Karpas-422 (cell line): ENCODE results near the gene KLHL7. TPM values are rescaled to one million over a fixed set of nuclear protein-coding genes. Genes with fewer than 3 reads are reported as not detected.
A peak's percentile ranks its signal among the peaks of the same experiment; 100 is the strongest.

Source experiments
- DNase-seq: peaks from one replicate; pipeline ENCODE4 v3.0.0-alpha.2; 2015
- H2AFZ ChIP-seq: fragments of 200-600 bp; sonication (generic); 2 replicates; pipeline ENCODE4 v1.6.1; 2014; ENCODE audit warnings: antibody characterized with exemption, low read length, mixed read lengths
- H3K27ac ChIP-seq: fragments of 200-600 bp; sonication (generic); 2 replicates; pipeline ENCODE4 v1.5.1; 2014; ENCODE audit warnings: mild to moderate bottlenecking, low read length, moderate library complexity
- H3K27me3 ChIP-seq: fragments of 200-600 bp; sonication (generic); 2 replicates; pipeline ENCODE4 v1.6.1; 2014; ENCODE audit warnings: low read length, mixed read lengths
- H3K36me3 ChIP-seq: fragments of 200-600 bp; sonication (generic); 2 replicates; pipeline ENCODE4 v1.6.1; 2014; ENCODE audit warnings: low read length, mixed read lengths; ENCODE audit not compliant: insufficient read depth
- H3K4me1 ChIP-seq: fragments of 200-600 bp; sonication (generic); 2 replicates; pipeline ENCODE4 v1.6.1; 2014; ENCODE audit warnings: mild to moderate bottlenecking, low read length, mixed read lengths
- H3K4me2 ChIP-seq: fragments of 200-600 bp; sonication (generic); 2 replicates; pipeline ENCODE4 v1.6.1; 2014; ENCODE audit warnings: low read length, low read depth, mild to moderate bottlenecking; ENCODE audit not compliant: poor library complexity, severe bottlenecking
- H3K4me3 ChIP-seq: fragments of 200-600 bp; sonication (generic); 2 replicates; pipeline ENCODE4 v1.5.1; 2014; ENCODE audit warnings: mild to moderate bottlenecking, antibody characterized with exemption, low read length, mixed read lengths
- H3K79me2 ChIP-seq: fragments of 200-600 bp; sonication (generic); 2 replicates; pipeline ENCODE4 v1.6.1; 2014; ENCODE audit warnings: mild to moderate bottlenecking, low read length, mixed read lengths
- H3K9ac ChIP-seq: fragments of 200-600 bp; sonication (generic); 2 replicates; pipeline ENCODE4 v1.6.0; 2014; ENCODE audit warnings: low read length
- H3K9me2 ChIP-seq: fragments of 200-600 bp; sonication (generic), shearing (Covaris generic); replicated peaks from 2 replicates; pipeline ENCODE4 v1.6.0; 2014; ENCODE audit warnings: mild to moderate bottlenecking, low read length, moderate library complexity; ENCODE audit not compliant: insufficient read depth
- H3K9me3 ChIP-seq: fragments of 300-700, 200-600 bp; sonication (generic); 2 replicates; pipeline ENCODE4 v1.6.1; 2014; ENCODE audit warnings: low read length, mixed read lengths
- H4K20me1 ChIP-seq: fragments of 200-600 bp; sonication (generic); 2 replicates; pipeline ENCODE4 v1.6.1; 2014; ENCODE audit warnings: mild to moderate bottlenecking, antibody characterized with exemption, low read length, low read depth; ENCODE audit not compliant: insufficient read depth
- total RNA-seq: library from RNA; depleted of rRNA; stranded (reverse); fragments of >200 nt; shearing (Covaris generic); gene quantifications from 2 replicates; pipeline ENCODE4 v1.2.3, GENCODE V29; 2014; ENCODE audit warnings: low replicate concordance

KLHL7 gene
- total RNA-seq, 1 experiment from 2014 or later = 20.2 TPM

DNA sequence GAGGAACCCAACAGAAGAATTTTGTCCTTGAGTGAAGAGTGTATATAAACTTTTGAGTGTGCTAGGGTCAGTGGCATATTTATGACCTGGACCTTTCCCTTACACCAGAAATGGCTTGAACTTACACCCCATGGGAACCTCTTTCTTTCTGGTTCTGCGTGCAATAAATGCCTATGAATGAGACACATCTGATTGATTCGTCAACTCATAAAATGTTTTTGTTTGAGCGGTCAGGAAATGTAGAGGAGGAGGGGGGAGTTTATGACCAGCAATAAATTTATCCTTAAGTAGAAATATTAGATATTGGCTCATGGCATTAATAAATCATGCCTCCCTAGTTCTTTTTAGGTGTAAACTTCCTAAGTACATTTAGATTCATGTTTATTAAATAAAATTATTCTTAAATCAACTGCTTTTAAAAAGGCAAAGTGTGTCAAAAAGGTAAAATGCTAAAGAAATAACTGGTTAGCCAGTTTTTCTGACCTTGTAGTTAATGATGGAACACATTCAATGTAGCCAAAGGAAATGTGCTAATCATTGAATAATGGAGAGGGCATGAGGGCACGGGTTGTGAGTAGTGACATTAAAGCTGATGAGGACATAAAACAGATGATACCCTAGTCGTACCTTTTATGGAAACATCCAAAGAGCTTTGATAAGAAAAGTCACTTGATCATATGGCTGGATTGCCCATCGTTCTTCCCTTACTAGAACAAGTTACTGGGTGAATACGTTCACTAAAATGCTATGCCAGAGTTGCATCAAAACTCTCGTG lies 62.7 kb downstream of the KLHL7 start:
- H3K4me1 ChIP-seq = no peaks in the 10 kb centered on the region
- H3K4me3 ChIP-seq = no peak overlapping the region
- no peak for DNase-seq
- no peak overlapping the region for H3K4me2 ChIP-seq
- H4K20me1 ChIP-seq = no peaks in the 10 kb centered on the region
- no peaks in the 10 kb centered on the region for H3K9me2 ChIP-seq
- no peaks in the 10 kb centered on the region for H3K27me3 ChIP-seq
- no peak overlapping the region for H3K27ac ChIP-seq
- no peaks in the 10 kb centered on the region for H3K79me2 ChIP-seq
- H2AFZ ChIP-seq = no peak overlapping the region
- H3K9ac ChIP-seq = no peak overlapping the region
- no peaks in the 10 kb centered on the region for H3K36me3 ChIP-seq
- H3K9me3 ChIP-seq = no peaks in the 10 kb centered on the region

DNA sequence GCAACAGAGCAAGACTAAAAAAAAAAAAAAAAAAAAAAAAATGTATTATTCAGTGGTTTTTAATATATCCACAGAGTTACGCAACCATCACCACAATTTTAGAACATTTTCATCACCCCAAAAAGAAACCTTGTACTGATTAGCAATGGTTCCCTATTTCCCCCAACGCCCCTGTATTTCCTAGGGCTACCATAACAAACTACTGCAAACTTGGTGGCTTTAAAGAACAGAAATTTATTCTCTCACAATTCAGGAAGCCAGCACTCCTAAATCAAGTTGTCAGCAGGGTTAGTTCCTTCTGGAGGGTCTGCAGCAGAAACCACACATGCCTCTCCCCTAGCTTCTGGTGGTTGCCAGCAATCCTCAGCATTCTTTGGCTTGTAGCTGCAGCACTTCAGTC lies 70.4 kb downstream of the KLHL7 start:
- Histone ChIP-seq H4K20me1 (no peaks in the 10 kb centered on the region), H3K4me3 (no peak overlapping the region), H3K79me2 (peaks cover 3% of the 10 kb centered on the region; the same call in 1 of the 2 replicates), H3K9ac (no peak overlapping the region), H3K4me1 (peaks cover 5% of the 10 kb centered on the region), H3K27ac (no peak overlapping the region), H3K9me2 (no peaks in the 10 kb centered on the region), H3K9me3 (no peaks in the 10 kb centered on the region), H3K27me3 (no peaks in the 10 kb centered on the region), H2AFZ (no peak overlapping the region), H3K4me2 (no peak overlapping the region), H3K36me3 (no peaks in the 10 kb centered on the region)
- DNase-seq = no peak

DNA sequence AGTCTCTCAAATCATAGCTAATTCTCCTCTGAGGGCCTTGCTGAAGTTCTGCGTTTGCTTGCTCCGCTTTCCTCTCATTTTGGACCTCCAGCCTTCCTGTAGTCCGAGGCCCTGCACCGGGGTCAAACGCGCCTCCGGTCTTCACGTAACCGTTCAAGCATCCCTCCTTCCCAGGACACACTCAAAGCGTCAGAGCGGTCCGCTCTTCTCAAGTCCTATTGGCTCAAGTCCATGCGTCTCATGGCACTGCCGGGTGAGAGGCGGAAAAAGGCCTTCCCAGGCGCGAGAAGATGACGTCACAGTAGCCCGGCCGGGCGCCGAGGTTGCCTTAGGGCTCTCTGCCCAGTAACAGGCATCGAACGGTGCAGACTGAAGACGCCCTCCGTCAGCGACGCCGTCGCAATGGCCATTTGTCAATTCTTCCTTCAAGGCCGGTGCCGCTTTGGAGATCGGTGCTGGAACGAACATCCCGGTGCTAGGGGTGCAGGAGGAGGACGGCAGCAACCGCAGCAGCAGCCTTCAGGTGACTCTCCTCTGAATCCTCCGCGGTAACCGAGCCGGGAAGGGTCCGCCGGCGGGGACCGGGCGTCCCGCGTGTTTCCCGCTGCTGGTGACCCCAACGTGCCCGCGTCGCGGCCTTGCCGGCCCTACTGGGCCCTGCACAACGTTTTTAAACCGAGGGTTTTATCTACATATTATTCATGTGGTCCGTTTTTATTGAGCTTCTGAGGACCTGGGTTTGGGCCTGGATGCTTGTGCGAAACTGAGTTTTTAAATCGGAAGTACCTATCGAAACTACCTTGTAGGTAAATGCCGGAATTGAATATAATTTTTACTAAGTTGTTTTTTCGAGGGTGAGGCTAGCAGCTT lies 76.3 kb downstream of the KLHL7 start, which contains the start of gene NUP42:
Gene NUP42, plus strand, starts transcription at position 365 of the 870 bp plus-strand sequence. Its CDS starts 38 bp downstream, at position 403.
- peak within 1 kb of the TSS; percentile 96 for H3K9ac ChIP-seq
- H3K9me2 ChIP-seq = no peaks in the 10 kb centered on the region
- DNase-seq = peak; percentile 100
- peak within 1 kb of the TSS; percentile 79 for H2AFZ ChIP-seq
- no peaks in the 10 kb centered on the region for H3K27me3 ChIP-seq
- H4K20me1 ChIP-seq = 0 out of 2 replicates have a peak, but pooled peaks cover 3% of the 10 kb centered on the region
- H3K4me1 ChIP-seq = peaks cover 28% of the 10 kb centered on the region
- peaks cover 25% of the 10 kb centered on the region for H3K36me3 ChIP-seq
- H3K27ac ChIP-seq = peak within 1 kb of the TSS; percentile 85
- peaks cover 54% of the 10 kb centered on the region for H3K79me2 ChIP-seq
- no peaks in the 10 kb centered on the region for H3K9me3 ChIP-seq
- H3K4me3 ChIP-seq = peak within 1 kb of the TSS; percentile 99
- H3K4me2 ChIP-seq = peak within 1 kb of the TSS; percentile 95

DNA sequence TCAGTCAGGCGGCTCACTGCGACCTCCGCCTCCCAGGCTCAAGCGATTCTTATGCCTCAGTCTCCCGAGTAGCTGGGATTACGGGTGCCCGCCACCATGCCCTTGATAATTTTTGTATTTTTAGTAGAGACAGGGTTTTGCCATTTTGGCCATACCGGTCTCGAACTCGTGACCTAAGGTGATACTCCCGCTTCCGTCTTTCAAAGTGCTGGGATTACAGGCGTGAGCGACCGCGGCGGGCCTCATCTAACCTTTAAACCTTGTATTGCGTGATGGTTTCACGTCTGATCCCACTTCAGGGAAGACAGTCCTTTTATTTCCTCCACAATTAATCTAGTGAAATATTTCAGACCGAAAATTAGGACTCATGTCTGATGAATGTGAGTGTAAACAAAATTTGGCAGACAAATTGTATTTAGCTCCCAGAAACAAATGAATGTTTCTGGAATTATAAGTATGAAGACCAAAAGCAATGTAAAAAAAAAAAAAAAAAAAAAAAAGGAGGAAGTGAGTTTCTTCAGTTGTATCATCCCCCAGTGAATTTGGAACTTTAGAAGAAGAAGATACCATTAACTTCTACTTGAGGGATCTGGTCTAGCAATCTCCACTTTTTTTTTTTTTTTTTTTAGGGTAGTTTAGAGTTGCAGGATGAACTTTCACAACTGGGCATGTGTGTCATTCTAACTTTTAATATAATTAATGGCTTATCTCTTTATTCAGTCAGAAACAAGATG lies 77.9 kb downstream of the KLHL7 start:
- peaks cover 28% of the 10 kb centered on the region for H3K4me1 ChIP-seq
- H3K4me3 ChIP-seq = peak overlapping the region; percentile 99
- no peaks in the 10 kb centered on the region for H3K27me3 ChIP-seq
- H4K20me1 ChIP-seq = 0 out of 2 replicates have a peak, but pooled peaks cover 3% of the 10 kb centered on the region
- H3K9me2 ChIP-seq = no peaks in the 10 kb centered on the region
- peaks cover 68% of the 10 kb centered on the region for H3K79me2 ChIP-seq
- H3K27ac ChIP-seq = no peak overlapping the region
- no peaks in the 10 kb centered on the region for H3K9me3 ChIP-seq
- H3K36me3 ChIP-seq = peaks cover 35% of the 10 kb centered on the region
- H3K4me2 ChIP-seq = peak overlapping the region; percentile 95
- H2AFZ ChIP-seq = no peak overlapping the region
- DNase-seq = no peak
- peak overlapping the region; percentile 96 for H3K9ac ChIP-seq

DNA sequence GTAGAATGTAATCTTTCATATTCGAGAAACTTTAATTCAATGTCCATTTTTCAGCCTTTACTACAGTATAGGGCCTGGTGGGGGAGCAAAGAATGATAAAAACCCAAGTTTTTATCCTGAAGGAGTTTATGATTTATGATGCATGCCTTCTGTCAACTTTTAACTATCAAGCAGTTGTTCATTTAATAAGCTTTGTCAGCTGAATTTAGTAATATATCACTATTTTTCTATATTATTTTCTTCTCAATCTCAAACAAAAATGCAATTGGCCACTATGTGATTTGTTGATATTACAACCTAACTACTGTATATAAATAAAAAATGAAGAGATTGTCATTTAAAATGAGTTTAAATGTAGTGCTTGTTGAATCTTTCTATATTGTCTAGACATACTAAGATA lies 78.7 kb downstream of the KLHL7 start:
- Histone ChIP-seq H3K27me3 (no peaks in the 10 kb centered on the region), H4K20me1 (0 out of 2 replicates have a peak, but pooled peaks cover 3% of the 10 kb centered on the region), H2AFZ (no peak overlapping the region), H3K79me2 (peaks cover 77% of the 10 kb centered on the region), H3K36me3 (peaks cover 43% of the 10 kb centered on the region), H3K27ac (no peak overlapping the region), H3K9ac (no peak overlapping the region), H3K4me1 (peaks cover 28% of the 10 kb centered on the region), H3K9me3 (no peaks in the 10 kb centered on the region), H3K4me2 (peak overlapping the region; percentile 95), H3K9me2 (no peaks in the 10 kb centered on the region), H3K4me3 (peak overlapping the region; percentile 99)
- DNase-seq = no peak

DNA sequence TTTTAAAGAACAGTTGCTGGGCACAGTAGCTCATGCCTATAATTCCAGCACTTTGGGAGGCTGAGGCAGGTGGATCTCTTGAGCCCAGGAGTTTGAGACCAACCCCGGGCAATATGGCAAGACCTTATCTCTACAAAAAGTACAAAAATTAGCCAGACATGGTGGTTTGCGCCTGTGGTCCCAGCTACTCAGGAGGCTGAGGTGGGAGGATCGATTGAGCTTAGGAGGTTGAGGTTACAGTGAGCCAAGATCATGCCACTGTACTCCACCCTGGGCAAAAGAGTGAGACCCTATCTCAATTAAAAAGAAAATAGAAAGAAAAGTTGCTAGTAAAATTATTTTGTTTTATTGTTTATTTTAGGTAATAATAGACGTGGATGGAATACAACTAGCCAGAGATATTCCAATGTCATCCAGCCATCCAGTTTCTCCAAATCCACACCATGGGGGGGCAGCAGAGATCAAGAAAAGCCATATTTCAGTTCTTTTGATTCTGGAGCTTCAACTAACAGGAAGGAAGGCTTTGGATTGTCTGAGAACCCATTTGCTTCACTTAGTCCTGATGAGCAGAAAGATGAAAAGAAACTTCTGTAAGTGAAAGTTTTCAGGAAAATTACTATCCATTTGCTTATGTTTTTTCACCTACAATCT lies 79.2 kb downstream of the KLHL7 start:
- Histone ChIP-seq H2AFZ (no peak overlapping the region), H3K36me3 (peaks cover 46% of the 10 kb centered on the region), H3K4me3 (no peak overlapping the region), H3K9me3 (no peaks in the 10 kb centered on the region), H3K79me2 (peaks cover 80% of the 10 kb centered on the region), H3K4me1 (peaks cover 28% of the 10 kb centered on the region), H3K9me2 (no peaks in the 10 kb centered on the region), H3K27me3 (no peaks in the 10 kb centered on the region), H3K4me2 (peak overlapping the region; percentile 95), H4K20me1 (0 out of 2 replicates have a peak, but pooled peaks cover 3% of the 10 kb centered on the region), H3K27ac (no peak overlapping the region), H3K9ac (no peak overlapping the region)
- DNase-seq = no peak

DNA sequence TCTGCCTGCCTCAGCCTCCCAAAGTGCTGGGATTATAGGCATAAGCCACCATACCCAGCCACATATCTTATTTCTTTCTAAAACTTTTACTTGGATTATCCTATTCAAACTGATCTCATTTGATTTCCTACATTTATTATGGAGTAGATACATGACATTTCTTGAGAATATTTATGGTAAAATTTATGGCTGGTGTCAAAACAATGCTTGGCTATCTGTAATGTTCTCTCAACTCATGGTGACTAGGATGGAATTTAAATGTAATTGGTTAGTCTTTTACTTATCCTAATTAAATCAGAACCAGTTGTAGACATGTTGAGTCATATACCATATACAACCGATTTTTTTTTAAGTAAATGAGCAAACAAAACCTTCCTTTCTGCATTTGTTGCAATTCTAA lies 80.4 kb downstream of the KLHL7 start:
- no peak for DNase-seq
- Histone ChIP-seq H3K27me3 (no peaks in the 10 kb centered on the region), H3K9me2 (no peaks in the 10 kb centered on the region), H3K4me3 (no peak overlapping the region), H3K9me3 (no peaks in the 10 kb centered on the region), H3K36me3 (peaks cover 56% of the 10 kb centered on the region), H3K4me1 (peaks cover 22% of the 10 kb centered on the region), H3K9ac (no peak overlapping the region), H3K27ac (no peak overlapping the region), H3K4me2 (no peak overlapping the region), H2AFZ (no peak overlapping the region), H4K20me1 (0 out of 2 replicates have a peak, but pooled peaks cover 3% of the 10 kb centered on the region), H3K79me2 (peaks cover 84% of the 10 kb centered on the region)
